Progenitor cell of endocrine pancreas (in vitro differentiated cells): ENCODE measurements around the gene TMEM38A. TPM values are rescaled to one million over a fixed set of nuclear protein-coding genes. Genes with fewer than 3 reads are reported as not detected.
A peak's percentile ranks its signal among the peaks of the same experiment; 100 is the strongest.

Experiments
- DNase-seq: peaks from one replicate; pipeline ENCODE4 v3.0.0; 2021; ENCODE audit warnings: low spot score; ENCODE audit not compliant: unreplicated experiment
- H3K27ac Mint-ChIP-seq: 2 replicates; pipeline ENCODE4 v1.8.0; 2021; ENCODE audit warnings: mild to moderate bottlenecking, moderate library complexity, mixed read lengths
- H3K27me3 Mint-ChIP-seq: 2 replicates; pipeline ENCODE4 v1.8.0; 2021; ENCODE audit warnings: mixed read lengths
- H3K36me3 Mint-ChIP-seq: 2 replicates; pipeline ENCODE4 v1.8.0; 2022; ENCODE audit warnings: mixed read lengths; ENCODE audit not compliant: insufficient read depth
- H3K4me1 Mint-ChIP-seq: 2 replicates; pipeline ENCODE4 v1.8.0; 2021; ENCODE audit warnings: low read depth, mixed read lengths
- H3K4me3 Mint-ChIP-seq: 2 replicates; pipeline ENCODE4 v1.8.0; 2021; ENCODE audit warnings: low read depth, mild to moderate bottlenecking, moderate library complexity, mixed read lengths
- H3K9me3 Mint-ChIP-seq: 2 replicates; pipeline ENCODE4 v1.8.0; 2021; ENCODE audit warnings: low read depth, mixed read lengths
- total RNA-seq: library from RNA; stranded (reverse); gene quantifications from 2 replicates; pipeline ENCODE4 v1.2.1, GENCODE V29; 2021
- TF ChIP-seq, protein P1 (sequence below): fragments of 200-600 bp; sonication (generic); IDR thresholded peaks from one replicate; pipeline ENCODE4 v1.5.0; 2021; ENCODE audit warnings: antibody characterized with exemption, mild to moderate bottlenecking; ENCODE audit not compliant: unreplicated experiment

Gene TMEM38A
- total RNA-seq, 1 donor from 2014 or later: 12.2 TPM

DNA sequence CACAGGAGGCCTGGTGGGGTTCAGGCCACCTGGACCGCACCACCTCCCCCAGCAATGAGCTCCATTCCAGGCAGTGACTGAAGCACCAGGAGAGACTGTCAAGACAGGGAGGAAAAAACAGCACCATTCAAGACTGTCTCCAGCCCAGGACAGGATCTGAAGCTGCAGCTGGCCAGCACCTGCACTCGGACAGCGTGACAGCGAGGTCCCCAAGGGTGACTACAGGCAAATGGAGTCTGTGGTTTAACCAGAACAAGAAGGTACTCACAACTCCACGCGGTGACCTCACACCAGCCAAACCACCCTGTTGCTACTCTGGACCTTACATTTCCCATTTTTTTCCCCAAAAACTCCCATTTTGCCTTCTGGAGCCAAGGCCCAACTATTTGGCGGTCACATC, 42.7 kb upstream of the TMEM38A start:
- TF ChIP-seq, protein P1, sequence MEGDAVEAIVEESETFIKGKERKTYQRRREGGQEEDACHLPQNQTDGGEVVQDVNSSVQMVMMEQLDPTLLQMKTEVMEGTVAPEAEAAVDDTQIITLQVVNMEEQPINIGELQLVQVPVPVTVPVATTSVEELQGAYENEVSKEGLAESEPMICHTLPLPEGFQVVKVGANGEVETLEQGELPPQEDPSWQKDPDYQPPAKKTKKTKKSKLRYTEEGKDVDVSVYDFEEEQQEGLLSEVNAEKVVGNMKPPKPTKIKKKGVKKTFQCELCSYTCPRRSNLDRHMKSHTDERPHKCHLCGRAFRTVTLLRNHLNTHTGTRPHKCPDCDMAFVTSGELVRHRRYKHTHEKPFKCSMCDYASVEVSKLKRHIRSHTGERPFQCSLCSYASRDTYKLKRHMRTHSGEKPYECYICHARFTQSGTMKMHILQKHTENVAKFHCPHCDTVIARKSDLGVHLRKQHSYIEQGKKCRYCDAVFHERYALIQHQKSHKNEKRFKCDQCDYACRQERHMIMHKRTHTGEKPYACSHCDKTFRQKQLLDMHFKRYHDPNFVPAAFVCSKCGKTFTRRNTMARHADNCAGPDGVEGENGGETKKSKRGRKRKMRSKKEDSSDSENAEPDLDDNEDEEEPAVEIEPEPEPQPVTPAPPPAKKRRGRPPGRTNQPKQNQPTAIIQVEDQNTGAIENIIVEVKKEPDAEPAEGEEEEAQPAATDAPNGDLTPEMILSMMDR: no peak
- H3K27me3 Mint-ChIP-seq: no peaks in the 10 kb centered on the region
- no peaks in the 10 kb centered on the region for H3K9me3 Mint-ChIP-seq
- no peak overlapping the region for H3K4me3 Mint-ChIP-seq
- no peaks in the 10 kb centered on the region for H3K36me3 Mint-ChIP-seq
- DNase-seq: no peak
- H3K27ac Mint-ChIP-seq: peak overlapping the region; percentile 30
- peaks cover 10% of the 10 kb centered on the region for H3K4me1 Mint-ChIP-seq

DNA sequence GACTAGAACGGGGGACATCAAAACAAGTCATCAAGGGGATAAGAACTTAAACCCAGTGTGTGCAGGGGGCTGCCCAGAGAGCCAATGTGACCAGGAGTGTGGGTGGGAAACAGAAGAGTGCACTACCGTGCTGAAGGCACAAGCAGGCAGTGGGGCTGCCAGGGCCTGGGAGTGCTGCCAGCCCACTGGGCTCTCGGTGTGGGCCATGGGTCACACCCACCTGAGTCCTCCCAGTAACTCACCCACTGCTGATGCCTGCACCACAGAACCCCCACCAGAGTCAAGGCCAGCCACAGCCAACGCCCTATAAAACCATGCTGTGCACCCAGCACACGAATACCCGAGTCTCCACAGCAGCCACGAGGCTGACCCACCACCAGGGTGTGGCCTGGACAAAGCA, 41.5 kb upstream of the TMEM38A start:
- Mint-ChIP-seq H3K27ac (no peak overlapping the region), H3K4me1 (peaks cover 10% of the 10 kb centered on the region), H3K27me3 (no peaks in the 10 kb centered on the region), H3K4me3 (no peak overlapping the region), H3K9me3 (no peaks in the 10 kb centered on the region), H3K36me3 (no peaks in the 10 kb centered on the region)
- DNase-seq: no peak
- TF ChIP-seq, protein P1: no peak

DNA sequence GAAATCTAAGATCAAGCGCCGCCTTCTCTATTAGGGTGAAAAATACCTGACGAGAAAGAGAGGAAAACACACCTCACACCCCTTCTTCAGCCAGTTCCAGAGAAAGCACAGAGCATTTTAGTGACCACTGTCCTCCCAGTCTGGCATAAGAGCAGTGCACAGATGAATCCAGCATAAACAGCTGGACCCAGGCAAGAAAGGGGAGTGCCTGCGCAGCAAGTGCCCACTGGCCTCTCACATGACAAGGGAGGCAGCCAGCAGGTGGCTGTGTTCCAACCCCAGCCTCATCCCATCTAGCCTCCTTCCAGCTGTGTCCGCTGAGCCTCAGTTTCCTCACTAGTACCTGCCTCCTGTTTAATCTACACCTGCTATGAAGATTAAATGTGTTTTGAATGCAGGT, 40.9 kb upstream of the TMEM38A start:
- H3K36me3 Mint-ChIP-seq: no peaks in the 10 kb centered on the region
- no peak overlapping the region for H3K27ac Mint-ChIP-seq
- no peak for DNase-seq
- no peak overlapping the region for H3K4me3 Mint-ChIP-seq
- no peaks in the 10 kb centered on the region for H3K27me3 Mint-ChIP-seq
- no peaks in the 10 kb centered on the region for H3K9me3 Mint-ChIP-seq
- TF ChIP-seq, protein P1: no peak
- peaks cover 7% of the 10 kb centered on the region for H3K4me1 Mint-ChIP-seq

DNA sequence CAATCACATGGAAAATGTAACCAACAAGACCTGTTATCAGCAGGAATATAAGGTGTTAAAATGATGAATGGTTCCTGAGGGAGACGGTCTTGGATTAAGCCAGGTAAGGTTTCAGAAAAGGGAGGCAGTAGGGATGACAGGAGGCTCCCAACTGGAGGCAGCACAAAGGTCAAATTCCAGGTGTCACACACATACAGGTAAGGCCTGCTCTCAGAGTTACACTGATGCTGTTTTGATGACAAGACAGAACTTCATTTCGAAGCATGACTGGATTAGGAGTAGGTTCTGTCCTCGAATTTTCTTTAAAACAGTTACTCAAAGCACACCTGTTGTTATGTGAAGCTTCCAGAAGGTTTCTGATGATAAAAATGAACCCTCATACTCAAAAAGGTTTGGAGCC, 40.4 kb upstream of the TMEM38A start:
- Mint-ChIP-seq H3K4me1 (peaks cover 11% of the 10 kb centered on the region), H3K27ac (no peak overlapping the region), H3K36me3 (no peaks in the 10 kb centered on the region), H3K9me3 (no peaks in the 10 kb centered on the region), H3K27me3 (no peaks in the 10 kb centered on the region), H3K4me3 (no peak overlapping the region)
- no peak for DNase-seq
- TF ChIP-seq, protein P1: no peak

DNA sequence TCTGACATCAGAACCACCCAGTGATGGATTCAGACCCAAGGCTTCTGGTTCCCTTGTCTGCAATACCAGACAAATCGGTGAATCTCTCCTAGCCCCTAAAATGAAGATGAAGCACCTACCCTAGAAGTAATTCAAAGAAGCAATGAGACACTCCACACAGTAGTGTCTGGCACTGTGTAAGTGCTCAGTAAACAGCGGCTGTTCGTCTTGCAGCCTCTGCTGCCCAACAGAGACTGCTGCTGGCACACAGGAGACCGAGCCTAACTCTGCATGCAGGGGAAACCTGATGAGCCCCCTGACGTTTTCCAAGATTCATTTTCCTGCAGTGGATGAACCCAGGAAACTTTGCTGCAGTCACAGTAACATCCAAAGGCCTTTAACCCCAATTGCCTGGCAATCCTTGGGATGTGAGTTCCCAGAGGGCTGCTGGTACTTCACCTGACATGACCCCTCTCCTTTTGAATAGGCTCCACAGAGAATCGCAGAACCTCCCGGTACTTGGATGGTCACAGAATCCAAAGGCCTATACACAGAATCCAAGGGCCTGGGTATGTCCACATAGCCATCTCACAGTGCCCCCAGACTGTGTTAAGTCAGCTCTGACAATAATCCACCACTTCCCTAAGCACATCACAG, 39.7 kb upstream of the TMEM38A start:
- H3K4me1 Mint-ChIP-seq: peaks cover 18% of the 10 kb centered on the region
- no peak overlapping the region for H3K4me3 Mint-ChIP-seq
- H3K9me3 Mint-ChIP-seq: no peaks in the 10 kb centered on the region
- H3K27me3 Mint-ChIP-seq: no peaks in the 10 kb centered on the region
- peak overlapping the region; percentile 12 for H3K27ac Mint-ChIP-seq
- TF ChIP-seq, protein P1: no peak
- H3K36me3 Mint-ChIP-seq: no peaks in the 10 kb centered on the region
- DNase-seq: no peak
